ENCODE results near the gene ARF3.

DNA sequence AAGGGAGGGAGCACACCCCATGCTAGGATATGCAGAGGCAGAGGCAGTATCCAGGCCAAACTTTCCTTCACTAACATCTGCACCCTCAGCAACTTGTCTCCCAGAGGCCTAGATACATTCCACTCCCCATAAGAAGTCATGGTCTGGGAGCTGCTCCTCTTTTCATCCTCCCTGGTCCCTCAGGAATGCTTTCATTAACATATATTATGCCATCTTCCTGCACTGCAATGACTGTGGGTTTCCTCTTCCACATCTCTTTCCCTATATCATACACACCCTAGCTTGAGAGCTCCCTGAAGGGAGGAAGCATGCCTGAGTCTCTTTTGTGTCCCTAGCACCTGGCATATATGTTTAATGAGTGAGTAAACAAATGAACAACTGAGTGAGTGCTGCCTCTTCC lies 33.3 kb upstream of the ARF3 start:
- no peak for TF ChIP-seq TAF1 (IDR thresholded peaks at IDR 0.05; ENCODE audit: control insufficient read depth, extremely low read depth, insufficient read depth, low read length, severe bottlenecking)
- TF ChIP-seq POLR2AphosphoS5 (IDR thresholded peaks at IDR 0.05; ENCODE audit: control insufficient read depth, insufficient read depth, low read depth, low read length): no peak
- no peak for TF ChIP-seq ZNF224 (CRISPR knock-in tag; IDR thresholded peaks at IDR 0.05)
- no peak for TF ChIP-seq JUN (IDR thresholded peaks at IDR 0.05; ENCODE audit: borderline replicate concordance, low read depth, low read length)
- no peak for TF ChIP-seq JUN (CRISPR knock-in tag; IDR thresholded peaks at IDR 0.05; ENCODE audit: borderline replicate concordance)
- no peak for TF ChIP-seq HDAC3 (IDR thresholded peaks at IDR 0.05; ENCODE audit: borderline replicate concordance, partially characterized antibody)
- no peak for TF ChIP-seq CHD2 (IDR thresholded peaks at IDR 0.05; ENCODE audit: low read depth, low read length)
- TF ChIP-seq ZNF384 (IDR thresholded peaks at IDR 0.05; ENCODE audit: low read depth, low read length): no peak
- no peak for TF ChIP-seq TFAM (CRISPR knock-in tag; conservative IDR thresholded peaks at IDR 0.05)
- TF ChIP-seq, protein P1, sequence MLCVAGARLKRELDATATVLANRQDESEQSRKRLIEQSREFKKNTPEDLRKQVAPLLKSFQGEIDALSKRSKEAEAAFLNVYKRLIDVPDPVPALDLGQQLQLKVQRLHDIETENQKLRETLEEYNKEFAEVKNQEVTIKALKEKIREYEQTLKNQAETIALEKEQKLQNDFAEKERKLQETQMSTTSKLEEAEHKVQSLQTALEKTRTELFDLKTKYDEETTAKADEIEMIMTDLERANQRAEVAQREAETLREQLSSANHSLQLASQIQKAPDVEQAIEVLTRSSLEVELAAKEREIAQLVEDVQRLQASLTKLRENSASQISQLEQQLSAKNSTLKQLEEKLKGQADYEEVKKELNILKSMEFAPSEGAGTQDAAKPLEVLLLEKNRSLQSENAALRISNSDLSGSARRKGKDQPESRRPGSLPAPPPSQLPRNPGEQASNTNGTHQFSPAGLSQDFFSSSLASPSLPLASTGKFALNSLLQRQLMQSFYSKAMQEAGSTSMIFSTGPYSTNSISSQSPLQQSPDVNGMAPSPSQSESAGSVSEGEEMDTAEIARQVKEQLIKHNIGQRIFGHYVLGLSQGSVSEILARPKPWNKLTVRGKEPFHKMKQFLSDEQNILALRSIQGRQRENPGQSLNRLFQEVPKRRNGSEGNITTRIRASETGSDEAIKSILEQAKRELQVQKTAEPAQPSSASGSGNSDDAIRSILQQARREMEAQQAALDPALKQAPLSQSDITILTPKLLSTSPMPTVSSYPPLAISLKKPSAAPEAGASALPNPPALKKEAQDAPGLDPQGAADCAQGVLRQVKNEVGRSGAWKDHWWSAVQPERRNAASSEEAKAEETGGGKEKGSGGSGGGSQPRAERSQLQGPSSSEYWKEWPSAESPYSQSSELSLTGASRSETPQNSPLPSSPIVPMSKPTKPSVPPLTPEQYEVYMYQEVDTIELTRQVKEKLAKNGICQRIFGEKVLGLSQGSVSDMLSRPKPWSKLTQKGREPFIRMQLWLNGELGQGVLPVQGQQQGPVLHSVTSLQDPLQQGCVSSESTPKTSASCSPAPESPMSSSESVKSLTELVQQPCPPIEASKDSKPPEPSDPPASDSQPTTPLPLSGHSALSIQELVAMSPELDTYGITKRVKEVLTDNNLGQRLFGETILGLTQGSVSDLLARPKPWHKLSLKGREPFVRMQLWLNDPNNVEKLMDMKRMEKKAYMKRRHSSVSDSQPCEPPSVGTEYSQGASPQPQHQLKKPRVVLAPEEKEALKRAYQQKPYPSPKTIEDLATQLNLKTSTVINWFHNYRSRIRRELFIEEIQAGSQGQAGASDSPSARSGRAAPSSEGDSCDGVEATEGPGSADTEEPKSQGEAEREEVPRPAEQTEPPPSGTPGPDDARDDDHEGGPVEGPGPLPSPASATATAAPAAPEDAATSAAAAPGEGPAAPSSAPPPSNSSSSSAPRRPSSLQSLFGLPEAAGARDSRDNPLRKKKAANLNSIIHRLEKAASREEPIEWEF (CRISPR knock-in tag; IDR thresholded peaks at IDR 0.05): no peak
- TF ChIP-seq, protein P2, sequence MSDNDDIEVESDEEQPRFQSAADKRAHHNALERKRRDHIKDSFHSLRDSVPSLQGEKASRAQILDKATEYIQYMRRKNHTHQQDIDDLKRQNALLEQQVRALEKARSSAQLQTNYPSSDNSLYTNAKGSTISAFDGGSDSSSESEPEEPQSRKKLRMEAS (CRISPR knock-in tag; IDR thresholded peaks at IDR 0.05): no peak
- TF ChIP-seq, protein P3, sequence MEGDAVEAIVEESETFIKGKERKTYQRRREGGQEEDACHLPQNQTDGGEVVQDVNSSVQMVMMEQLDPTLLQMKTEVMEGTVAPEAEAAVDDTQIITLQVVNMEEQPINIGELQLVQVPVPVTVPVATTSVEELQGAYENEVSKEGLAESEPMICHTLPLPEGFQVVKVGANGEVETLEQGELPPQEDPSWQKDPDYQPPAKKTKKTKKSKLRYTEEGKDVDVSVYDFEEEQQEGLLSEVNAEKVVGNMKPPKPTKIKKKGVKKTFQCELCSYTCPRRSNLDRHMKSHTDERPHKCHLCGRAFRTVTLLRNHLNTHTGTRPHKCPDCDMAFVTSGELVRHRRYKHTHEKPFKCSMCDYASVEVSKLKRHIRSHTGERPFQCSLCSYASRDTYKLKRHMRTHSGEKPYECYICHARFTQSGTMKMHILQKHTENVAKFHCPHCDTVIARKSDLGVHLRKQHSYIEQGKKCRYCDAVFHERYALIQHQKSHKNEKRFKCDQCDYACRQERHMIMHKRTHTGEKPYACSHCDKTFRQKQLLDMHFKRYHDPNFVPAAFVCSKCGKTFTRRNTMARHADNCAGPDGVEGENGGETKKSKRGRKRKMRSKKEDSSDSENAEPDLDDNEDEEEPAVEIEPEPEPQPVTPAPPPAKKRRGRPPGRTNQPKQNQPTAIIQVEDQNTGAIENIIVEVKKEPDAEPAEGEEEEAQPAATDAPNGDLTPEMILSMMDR (IDR thresholded peaks at IDR 0.05 in 2 of 3, conservative IDR thresholded peaks at IDR 0.05 in 1 of 3; ENCODE audit: insufficient read depth in 2 of 3, low read depth in 1 of 3, low read length in 3 of 3): no peak
- no peak for TF ChIP-seq MLLT1 (IDR thresholded peaks at IDR 0.05)

Measured in K562 (cell line).